SK-N-SH (cell line): ENCODE results near the gene WWOX.

Source experiments
- EP300 ChIP-seq, 2 experiments: IDR thresholded peaks; 2 replicates each; pipeline versions ENCODE4 v1.4.0 to v1.6.1; 2012; ENCODE audit warnings: borderline replicate concordance in 1 of 2, low read depth in 1 of 2, low read length in 1 of 2
- EZH2phosphoT487 ChIP-seq: fragments of 200-600 bp; sonication (generic); IDR thresholded peaks from 2 replicates; pipeline ENCODE4 v1.6.1; 2017; ENCODE audit warnings: low read depth, mixed run types, mild to moderate bottlenecking, antibody characterized with exemption, moderate library complexity, borderline replicate concordance
- FOSL2 ChIP-seq: IDR thresholded peaks from 2 replicates; pipeline ENCODE4 v1.4.0; 2012; ENCODE audit warnings: low read depth, mild to moderate bottlenecking, moderate library complexity, borderline replicate concordance
- FOXJ3 ChIP-seq: sonication (generic); formaldehyde crosslinking; IDR thresholded peaks from 2 replicates; pipeline ENCODE4 v1.5.1; 2020; ENCODE audit warnings: mild to moderate bottlenecking, missing genetic modification reagents
- POLR2AphosphoS5 ChIP-seq: IDR thresholded peaks from 2 replicates; pipeline ENCODE4 v1.6.1; 2012; ENCODE audit warnings: low read depth, low read length
- RFX5 ChIP-seq: IDR thresholded peaks from 2 replicates; pipeline ENCODE4 v1.6.1; 2012; ENCODE audit warnings: mild to moderate bottlenecking, improper control_type of control experiment, low read length
- YY1 ChIP-seq: IDR thresholded peaks from 2 replicates; pipeline ENCODE4 v1.4.0; 2012; ENCODE audit warnings: low read depth, mild to moderate bottlenecking
- TF ChIP-seq, protein P1 (sequence below): fragments of 200-600 bp; sonication (generic); IDR thresholded peaks from 2 replicates; pipeline ENCODE4 v1.6.1; 2017; ENCODE audit warnings: antibody characterized with exemption, mild to moderate bottlenecking, moderate library complexity
- TF ChIP-seq, protein P2 (sequence below): fragments of 150-350 bp; IDR thresholded peaks from 2 replicates; pipeline ENCODE4 v1.6.1; 2017; ENCODE audit warnings: antibody characterized with exemption, low read length, low read depth, borderline replicate concordance

DNA sequence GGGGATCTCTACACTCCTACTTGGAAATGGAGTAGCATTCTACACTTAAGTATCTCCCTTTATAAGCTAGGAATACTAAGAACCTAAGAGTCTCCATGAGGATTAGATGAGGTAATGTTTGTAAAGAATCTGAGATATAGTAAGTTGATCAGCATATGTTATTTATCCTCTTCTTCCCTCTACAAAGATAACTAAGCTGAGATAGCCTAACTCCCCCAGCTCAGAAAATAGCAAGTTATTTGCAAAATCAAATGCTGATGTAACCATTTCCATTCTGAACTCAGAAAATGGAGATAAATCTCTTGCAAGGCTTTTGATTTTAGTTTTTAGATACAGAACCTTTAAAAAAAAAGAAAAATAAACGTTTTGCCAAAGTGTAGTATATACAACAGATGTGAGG lies 975.1 kb downstream of the WWOX start:
- TF ChIP-seq, protein P1, sequence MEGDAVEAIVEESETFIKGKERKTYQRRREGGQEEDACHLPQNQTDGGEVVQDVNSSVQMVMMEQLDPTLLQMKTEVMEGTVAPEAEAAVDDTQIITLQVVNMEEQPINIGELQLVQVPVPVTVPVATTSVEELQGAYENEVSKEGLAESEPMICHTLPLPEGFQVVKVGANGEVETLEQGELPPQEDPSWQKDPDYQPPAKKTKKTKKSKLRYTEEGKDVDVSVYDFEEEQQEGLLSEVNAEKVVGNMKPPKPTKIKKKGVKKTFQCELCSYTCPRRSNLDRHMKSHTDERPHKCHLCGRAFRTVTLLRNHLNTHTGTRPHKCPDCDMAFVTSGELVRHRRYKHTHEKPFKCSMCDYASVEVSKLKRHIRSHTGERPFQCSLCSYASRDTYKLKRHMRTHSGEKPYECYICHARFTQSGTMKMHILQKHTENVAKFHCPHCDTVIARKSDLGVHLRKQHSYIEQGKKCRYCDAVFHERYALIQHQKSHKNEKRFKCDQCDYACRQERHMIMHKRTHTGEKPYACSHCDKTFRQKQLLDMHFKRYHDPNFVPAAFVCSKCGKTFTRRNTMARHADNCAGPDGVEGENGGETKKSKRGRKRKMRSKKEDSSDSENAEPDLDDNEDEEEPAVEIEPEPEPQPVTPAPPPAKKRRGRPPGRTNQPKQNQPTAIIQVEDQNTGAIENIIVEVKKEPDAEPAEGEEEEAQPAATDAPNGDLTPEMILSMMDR = no peak
- TF ChIP-seq YY1 = no peak
- TF ChIP-seq, protein P2, sequence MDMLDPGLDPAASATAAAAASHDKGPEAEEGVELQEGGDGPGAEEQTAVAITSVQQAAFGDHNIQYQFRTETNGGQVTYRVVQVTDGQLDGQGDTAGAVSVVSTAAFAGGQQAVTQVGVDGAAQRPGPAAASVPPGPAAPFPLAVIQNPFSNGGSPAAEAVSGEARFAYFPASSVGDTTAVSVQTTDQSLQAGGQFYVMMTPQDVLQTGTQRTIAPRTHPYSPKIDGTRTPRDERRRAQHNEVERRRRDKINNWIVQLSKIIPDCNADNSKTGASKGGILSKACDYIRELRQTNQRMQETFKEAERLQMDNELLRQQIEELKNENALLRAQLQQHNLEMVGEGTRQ = no peak
- no peak for TF ChIP-seq EP300 (IDR thresholded peaks at IDR 0.05; ENCODE audit: borderline replicate concordance in 1 of 2, low read depth in 1 of 2, low read length in 1 of 2)
- no peak for TF ChIP-seq EZH2phosphoT487
- no peak for TF ChIP-seq FOXJ3 (CRISPR knock-in tag)
- no peak for TF ChIP-seq POLR2AphosphoS5
- no peak for TF ChIP-seq FOSL2
- TF ChIP-seq RFX5 = no peak
